GM19467 (cell line): Measurements from ENCODE around the gene MICALL2.

Source experiments
- ATAC-seq: cut with Tn5 transposase; IDR thresholded peaks from one replicate; pipeline ENCODE4 v1.9.1; 2021; ENCODE audit warnings: mild to moderate bottlenecking, moderate library complexity; ENCODE audit not compliant: unreplicated experiment

MICALL2 gene

DNA sequence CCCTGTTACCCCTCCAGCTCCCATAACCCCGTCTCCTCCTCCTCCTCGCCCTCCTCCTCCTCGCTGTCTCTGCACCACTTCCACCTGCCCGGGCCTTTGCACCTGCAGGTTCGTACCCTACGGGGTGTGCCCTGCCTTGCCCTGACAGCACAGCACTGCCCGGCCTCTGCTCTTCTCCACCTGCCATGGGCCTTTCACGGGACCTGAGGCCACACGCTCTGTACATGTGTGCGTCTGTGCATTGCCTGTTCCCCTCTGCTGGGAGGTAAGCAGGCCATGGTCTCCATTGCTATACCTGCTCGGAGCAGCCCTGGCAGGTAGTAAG, 40.0 kb downstream of the MICALL2 start:
- no peak for ATAC-seq

DNA sequence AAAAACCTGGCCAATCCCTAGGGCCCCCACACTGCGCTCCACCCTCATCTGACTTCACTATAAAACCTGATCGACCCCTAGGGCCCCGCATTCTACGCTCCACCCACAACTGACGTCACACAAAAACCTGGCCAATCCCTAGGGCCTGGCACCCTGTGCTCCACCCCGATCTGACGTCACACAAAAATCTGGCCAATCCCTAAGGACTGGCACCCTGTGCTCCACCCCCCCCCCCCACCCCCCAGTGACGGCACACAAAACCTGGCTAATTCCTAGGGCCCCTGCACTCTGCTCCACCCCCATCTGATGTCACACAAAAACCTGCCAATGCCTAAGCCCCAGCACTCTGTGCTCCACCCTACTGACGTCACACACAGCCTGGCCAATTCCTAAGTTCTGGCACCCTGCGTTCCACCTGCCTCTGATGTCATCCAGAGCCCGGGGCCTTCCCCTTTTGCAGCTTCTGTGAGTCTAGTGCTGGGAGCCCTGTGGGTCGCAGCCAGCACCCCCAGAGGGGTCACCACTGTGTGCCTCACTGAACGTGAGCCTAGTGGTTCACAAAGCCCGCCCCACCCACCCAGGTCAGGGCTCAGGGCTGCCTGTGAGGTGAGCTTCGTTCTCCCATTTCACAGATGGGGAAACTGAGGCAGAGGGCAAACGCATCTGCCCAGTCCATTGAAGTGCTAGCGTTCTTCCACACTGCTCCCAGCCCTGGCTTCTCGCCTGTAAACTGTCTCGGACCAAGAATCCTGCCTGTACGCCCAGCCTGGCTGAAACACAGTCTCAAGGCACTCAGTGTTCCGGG, 40.6 kb downstream of the MICALL2 start:
- no peak for ATAC-seq

DNA sequence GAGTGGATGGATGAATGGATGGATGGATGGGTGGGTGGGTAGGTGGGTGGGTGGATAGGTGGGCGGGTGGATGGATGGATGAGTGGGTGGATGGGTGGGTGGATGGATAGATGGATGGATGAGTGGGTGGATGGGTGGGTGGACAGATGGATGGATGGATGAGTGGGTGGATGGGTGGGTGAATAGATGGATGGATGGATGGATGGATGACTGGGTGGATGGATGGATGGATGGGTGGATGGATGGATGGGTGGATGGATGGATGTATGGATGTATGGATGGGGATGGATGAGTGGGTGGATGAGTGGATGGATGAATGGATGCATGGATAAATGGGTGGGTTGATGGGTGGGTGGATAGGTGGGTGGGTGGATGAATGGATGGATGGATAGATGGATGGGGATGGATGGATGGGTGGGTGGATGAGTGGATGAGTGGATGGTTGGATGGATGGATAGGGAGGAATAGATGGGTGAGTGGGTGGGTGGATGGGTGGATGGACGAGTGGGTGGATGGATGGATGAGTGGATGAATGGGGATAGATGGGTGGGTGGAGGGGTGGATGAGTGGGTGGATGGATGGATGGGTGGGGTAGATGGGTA, 43.8 kb downstream of the MICALL2 start:
- no peak for ATAC-seq

DNA sequence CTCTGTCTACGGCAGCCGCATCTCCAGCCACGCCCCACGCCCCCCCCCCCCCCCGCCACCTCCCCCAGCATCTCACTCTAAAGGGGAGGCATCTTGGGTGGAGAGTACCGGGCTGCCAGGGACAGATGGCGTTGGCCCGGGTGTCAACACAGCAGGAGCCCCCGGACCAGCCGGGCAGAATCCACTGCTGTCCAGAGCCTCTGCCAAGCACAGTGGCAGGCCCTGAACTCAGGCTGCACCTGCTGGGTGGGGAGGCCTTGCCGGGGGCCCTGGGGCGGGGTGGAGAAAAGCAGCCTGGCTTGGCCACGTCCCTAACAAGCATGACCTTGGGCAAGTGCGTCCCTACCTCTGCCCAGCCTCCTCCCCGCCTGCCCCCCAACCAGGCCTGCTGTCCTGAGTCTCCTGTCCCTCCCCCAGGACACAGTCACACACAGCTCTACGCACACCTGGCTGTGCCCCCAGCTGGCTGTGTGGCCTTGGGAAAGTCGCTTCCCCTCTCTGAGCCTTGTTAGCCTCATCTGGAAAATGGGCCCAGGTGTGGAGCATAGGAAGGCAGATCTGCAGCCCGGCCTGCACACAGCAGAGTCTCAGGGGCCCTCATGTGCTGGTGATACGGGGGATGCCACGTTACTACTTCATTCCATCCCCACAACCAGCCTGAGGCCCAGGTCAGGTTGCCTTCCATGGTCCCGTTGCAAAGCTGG, 45.2 kb downstream of the MICALL2 start:
- ATAC-seq = no peak

DNA sequence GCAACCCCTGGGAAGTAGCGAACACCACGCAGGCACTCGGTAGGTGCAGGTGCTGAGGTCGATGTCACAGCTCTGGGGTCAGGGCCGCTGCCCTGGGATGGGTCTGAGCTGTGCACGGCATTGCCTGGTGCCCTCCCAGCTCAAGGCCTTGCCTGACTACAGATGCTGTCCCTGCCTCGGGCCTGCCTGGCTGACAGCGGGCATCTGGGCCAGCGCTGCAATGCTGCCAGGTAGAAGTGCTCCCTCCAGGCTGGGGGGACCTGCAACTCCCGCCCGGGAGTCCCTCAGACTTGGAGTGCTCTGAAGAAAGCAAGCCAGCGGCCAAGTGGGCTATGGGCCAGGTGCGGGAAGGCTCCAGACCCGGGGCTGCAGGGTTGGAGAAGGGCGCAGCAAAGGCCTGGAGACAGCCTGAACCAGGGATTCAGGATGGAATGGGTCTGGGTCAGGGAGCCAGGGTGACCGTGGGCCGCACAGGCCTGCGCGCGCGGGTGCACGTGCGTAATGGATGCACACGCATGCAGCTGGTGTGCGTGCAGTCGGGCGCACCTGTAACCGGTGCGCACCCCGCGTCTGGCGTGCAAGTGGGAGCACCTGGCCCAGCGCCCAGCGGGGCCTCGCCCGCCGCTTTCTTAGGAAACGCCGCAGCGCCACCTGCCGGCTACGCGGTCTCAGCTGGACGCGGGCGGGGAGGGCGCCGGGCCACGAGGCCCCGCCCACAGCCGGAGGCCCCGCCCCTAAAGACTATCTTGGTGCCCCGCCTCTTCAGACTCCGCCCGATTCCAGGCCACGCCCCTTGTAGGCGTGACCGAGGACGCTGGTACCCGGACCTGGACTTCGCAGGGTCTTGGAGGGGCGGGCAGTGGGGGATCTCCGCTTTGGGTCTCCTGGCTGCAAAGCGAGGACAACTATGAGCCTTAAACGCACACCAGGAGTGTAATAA, 46.7 kb downstream of the MICALL2 start:
- ATAC-seq = no peak

DNA sequence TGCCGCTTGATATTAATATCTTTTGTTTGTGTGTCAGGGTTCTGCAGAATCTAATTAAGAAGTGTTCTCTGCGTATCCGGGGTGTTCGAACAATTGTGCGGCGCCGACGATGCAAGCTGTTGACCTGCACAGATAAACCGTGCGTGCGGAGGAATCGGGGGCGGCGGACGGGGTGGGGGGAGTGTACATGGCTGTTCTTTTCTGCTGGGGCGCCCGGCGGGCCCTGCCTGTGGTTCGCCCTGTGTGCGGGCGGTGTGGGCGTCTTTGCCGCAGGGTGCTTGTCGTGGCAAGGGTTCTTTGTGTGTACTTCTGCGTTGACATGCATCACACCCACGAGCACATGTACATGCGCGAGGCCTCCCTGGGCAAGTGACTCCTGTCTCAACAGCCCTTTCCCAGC, 47.9 kb downstream of the MICALL2 start:
- no peak for ATAC-seq

DNA sequence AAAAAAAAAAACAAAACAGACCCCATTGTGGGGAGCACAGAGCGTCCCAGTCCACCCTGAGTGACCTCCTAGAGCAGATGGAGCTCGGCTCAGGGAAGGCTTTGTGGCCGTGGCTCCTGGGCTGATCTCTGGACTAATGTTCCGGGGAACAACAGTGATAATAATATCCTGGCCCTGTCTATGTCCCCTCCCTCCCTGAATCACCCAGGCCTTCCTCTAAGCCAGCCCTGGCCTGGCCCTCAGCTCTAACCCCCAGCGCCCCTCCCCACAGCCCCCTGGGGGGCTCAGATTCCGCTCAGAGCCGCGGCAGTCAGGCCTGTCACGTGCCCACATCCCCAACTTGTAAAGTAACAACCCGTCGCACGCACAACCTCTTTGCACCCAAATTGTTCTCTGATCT, 48.3 kb downstream of the MICALL2 start:
- ATAC-seq = no peak

DNA sequence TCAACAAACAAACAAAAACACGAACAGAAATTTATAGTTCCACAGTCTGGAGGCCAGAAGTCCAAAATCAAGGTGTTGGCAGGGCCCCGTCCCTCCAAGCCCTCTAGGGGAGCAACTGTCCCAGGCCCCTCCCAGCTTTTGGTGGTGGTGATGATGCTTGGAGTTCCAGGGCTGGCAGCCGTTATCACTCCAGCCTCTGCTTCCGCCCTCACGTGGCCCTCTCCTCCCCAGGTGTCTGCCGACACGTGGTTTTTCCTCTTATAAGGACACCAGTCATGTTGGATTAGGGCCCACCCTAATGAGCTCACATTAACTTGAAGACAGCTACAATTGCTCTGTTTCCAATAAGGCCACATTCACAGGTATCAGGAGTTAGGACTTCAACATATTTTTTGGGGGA, 49.7 kb downstream of the MICALL2 start:
- no peak for ATAC-seq

DNA sequence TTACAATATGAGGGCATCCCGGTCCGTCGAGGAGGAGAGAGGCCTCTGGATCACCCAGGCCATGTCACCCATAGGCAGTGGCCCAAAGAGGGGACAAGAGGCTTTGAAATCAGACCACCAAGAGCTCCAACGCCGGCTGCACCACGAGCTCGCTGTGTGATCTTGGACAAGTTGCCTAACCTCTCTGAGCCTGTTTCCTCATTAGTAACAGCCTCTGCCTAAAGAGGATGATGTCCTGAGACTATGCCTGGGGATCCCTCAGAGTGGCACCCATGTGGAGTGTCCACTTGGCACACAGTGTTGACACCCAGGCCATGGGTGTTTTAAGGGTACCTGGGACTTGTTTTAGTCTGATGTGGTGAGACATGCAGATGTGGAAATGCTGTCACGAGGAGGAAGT, 50.8 kb downstream of the MICALL2 start:
- no peak for ATAC-seq

DNA sequence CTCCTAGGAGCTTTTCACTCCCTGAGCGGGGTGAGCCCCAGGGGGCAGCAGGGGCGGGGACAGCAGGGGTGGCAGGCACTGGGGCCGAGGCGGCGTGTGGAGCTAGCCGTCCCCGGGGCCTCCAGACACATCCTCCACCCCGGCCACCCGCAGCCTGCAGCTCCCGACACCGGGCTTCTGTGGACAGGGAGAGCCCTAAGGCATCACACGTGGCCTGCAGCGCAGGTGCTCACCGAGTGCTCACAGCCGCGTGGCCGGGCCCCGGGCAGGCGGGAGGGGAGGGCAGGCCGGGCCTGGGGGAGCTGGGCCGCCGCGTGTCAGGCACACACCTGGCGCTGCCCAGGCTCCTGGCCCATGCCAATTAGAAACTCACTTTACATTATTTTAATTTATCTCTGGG, 51.4 kb downstream of the MICALL2 start:
- ATAC-seq = no peak

DNA sequence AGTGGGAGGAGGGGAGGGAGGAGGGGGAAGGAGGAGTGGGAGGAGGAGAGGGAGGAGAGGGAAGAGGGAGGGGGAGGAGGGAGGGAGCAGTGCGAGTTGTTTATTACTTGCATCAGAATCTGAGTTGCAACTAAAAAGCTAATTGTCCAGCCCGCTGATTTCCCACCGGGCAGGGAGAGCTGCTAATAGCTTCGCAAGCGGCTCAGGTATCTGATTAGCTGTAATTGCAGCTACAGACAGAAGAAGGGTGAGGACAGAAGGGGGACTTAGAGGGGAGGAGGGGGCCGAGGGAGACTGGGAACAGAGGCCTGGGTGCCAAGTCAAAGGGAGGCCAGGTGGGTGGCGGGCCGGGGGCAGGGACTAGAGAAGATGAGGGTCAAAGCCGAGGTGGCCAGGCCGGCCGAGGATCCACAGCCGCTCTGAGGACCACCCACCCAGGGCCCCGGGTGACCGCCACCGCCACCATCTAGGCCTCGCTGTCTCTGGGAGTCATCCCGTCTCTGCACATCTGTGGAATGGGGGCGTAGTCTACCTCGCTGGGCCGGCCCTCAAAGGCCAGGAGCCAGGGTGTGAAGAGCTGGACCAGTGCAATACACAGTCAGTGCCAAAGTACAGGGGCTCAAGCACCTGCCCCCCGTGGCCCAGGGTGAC, 54.2 kb downstream of the MICALL2 start:
- no peak for ATAC-seq

DNA sequence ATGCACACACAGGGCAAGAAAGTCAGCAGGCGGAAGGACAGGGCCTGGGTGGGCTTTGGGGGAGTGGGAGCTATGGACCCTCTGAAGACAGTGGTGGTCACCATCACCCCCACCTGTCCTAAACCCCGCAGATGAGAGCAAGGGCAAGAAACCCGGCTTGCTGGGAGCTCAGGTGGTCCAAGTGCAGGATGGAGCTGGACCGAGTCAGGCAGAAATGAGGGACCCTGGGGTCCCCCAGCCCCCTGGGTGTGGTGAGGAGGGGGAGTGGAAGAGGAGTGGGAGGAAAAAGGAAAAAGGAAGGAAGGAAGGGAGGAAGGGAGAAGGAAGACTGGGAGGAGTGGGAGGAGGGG, 54.8 kb downstream of the MICALL2 start:
- ATAC-seq = no peak

DNA sequence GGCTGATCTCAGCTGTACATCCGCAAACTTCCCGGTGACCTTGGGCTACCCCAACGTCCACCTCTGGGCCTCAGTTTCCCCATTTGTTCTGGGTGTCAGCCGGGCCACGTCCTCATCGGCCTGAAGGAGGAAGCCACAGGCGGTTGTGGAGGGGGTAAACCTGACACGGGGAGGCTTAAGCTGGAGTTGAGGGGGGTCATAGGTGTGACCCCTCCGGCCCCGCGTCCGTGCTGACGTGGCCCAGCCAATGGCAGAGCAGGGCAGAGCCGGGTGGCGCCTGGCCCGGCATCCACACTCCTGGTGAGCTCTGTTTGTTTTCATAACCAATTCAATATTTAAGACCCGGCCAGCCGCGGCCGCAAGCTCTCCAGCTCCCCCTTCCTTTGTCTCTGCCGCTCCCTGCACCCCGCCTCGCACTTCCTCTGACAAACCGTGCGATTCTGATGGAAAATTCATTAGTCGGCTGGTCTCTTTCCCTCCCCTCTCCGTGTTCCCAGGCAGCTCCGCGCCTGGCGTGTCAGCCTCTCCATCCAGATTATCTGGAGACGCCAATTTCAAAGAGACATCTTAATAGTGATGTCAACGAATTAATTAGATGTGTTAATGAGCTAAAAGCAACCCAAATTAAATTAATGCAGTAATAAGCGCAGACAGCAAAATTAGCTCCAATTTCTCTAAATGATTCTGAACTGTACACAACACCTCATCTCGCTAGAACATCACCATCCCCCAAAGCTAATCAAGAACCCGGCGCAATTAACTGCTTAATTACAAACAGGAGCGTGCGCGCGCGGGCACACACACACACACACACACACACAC, 55.4 kb downstream of the MICALL2 start:
- ATAC-seq = no peak

DNA sequence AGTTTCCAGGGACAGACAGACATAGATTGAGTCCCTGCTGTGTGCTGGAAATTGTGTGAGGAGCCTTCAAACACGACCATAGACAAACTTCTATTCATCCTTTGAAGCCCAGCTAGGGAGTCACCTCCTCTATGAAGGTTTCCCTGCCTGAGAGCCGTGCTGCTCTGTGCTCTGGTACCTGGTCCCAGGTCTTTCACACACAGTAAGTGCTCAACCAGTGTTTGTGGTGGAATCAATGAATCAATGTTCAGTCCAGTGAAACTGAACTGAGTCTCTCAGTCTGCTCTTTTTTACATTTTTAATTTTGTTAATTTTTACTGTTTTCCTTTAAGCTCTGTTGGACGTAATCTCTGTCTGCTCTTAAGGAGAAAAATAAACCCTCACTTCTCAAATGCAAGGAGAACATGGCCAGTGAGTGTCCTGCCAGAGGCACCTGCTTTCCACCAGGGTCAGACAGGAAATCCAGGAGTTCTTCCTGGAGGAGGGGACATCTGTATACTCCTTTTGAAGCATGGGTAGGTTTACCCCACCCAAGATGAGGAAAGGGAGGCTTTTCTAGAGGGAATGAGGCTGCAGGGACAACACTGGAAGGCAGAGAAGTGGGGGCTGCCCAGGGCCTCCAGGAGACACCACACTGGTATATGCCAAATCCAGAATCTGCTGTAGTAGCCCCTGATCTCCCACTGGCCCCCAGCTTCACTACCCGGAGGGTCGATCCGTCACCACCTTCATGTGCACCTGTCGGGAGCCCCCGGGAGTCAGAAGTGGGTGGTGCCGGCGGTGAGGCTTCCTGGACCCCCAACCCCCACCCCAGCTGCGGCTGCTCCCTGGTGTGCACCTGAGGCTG, 56.3 kb downstream of the MICALL2 start:
- ATAC-seq = no peak

DNA sequence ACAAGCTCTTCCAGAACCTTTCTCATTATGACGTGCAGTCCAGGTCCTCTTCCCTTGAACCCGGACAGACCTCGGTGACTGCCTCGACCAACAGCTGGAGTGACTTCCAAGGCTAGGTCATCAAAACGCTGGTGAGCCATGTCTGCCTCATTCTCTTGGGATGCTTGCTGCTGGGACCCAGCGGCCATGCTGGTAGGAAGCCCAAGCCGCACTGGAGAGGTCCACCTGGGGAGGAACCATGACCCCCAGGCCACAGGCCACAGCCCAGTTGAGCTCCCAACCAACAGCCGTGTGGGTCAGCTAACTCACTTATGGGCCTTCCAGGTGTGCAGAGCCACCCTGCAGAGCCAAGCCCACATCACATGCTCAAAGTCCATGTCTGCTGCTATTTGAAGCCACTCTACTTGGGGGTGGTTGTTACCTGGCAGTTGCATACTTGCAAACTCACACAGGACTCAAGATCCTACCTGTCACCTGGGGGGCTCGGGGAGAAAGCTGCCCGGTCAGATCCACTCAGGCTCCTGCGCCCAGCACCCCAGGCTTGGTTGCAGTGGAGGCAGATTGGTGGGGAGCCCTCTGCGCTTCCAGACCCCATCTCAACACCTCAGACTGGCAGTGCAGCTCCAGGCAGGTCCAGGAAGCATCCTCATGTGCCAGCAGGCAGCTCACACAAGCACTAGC, 57.0 kb downstream of the MICALL2 start:
- ATAC-seq = no peak

DNA sequence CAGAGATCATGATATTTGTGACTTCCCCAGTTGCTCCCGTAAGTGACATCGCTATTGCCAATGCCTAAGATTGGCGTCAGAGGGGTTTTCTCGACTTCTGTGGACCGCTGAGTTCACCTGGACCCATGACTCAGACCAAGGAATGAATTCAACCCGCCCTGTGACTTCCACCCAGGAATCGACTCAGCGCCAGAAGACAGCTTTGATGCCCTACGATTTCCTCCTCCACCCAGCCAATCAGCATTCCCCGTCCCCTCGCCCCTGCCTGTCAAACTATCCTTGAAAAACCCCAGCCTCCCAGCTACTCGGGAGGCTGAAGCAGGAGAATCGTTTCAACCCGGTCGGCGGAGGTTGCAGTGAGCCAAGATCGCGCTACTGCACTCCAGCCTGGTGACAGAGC, 58.3 kb downstream of the MICALL2 start:
- ATAC-seq = no peak

DNA sequence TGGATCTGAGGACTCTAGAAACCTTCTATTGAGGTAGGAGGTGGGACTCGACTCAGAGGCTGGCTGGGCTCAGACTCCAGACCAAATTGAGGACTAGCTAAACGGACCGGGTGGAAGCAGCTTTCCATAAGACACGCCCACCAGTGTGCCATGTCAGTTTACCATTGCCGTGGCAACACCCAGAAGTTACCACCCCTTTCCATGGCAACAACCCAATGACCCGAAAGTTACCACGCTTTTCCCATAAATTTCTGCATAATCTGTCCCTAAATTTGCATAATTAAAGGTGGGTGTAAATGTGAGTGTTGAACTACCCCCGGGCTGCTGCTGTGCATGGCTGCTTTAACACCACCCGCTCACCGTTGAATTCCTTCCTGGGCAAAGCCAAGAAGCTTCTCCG, 58.9 kb downstream of the MICALL2 start:
- ATAC-seq = no peak

DNA sequence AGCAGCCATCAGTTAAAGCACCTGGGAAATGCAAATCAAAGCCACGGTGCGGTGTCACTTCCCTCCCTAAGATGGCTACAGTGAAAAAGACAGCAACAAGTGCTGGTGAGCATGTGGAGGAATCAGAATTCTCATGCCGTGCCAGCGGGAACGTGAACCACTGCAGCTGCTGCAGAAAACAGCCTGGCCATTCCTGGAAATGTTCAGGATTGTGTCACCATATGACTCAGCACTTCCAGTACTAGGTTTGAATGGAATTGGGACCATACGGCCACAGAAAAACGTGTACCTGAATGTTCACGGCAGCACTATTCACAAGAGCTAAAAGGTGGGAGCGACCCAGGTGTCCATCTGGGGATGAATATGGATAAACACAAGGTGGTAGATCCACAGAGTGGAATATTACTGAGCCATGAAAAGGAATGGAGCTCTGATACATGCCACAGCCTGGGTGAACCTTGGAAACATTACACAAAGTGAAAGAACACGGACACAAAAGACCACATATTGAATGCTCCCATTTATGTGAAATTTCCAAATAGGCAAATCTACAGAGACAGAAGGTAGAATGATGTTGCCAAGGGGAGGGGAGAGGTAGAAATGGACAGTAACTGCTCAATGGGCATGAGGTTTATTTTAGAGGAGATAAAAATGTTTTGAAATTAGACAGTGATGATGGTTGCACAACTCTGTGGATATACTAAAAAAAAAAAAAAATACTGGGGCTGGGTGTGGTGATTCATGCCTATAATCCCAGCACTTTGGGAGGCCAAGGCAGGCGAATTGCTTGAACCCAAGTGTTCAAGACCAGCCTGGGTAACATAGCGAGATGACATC, 61.6 kb downstream of the MICALL2 start:
- no peak for ATAC-seq
